Cardiac muscle cell (in vitro differentiated cells and primary cell): ENCODE results near the gene ZNF783. TPM values are rescaled to one million over a fixed set of nuclear protein-coding genes. Genes with fewer than 3 reads are reported as not detected.

Experiments
- DNase-seq, 2 donors: peaks; one replicate each; pipeline versions ENCODE4 v3.0.0 to v3.0.0-alpha.2; 2010 to 2017; ENCODE audit warnings: low read depth in 1 of 2, low spot score in 1 of 2
- H3K27ac ChIP-seq: fragments of 200-600 bp; sonication (generic); 2 replicates; pipeline ENCODE4 v1.5.1; 2016
- H3K27me3 ChIP-seq: fragments of 200-600 bp; sonication (generic); 2 replicates; pipeline ENCODE4 v1.6.0; 2016; ENCODE audit warnings: control low read depth
- H3K36me3 ChIP-seq: fragments of 200-600 bp; sonication (generic); 2 replicates; pipeline ENCODE4 v1.5.1; 2016; ENCODE audit warnings: control low read depth
- H3K4me1 ChIP-seq: fragments of 200-600 bp; sonication (generic); 2 replicates; pipeline ENCODE4 v1.8.1; 2017; ENCODE audit warnings: low read depth, mild to moderate bottlenecking, mixed run types
- H3K4me3 ChIP-seq: fragments of 200-600 bp; sonication (generic); 2 replicates; pipeline ENCODE4 v1.5.1; 2016; ENCODE audit warnings: mild to moderate bottlenecking
- H3K9me3 ChIP-seq: fragments of 200-600 bp; sonication (generic); 2 replicates; pipeline ENCODE4 v1.5.1; 2017; ENCODE audit warnings: low read depth, mild to moderate bottlenecking, control low read depth
- polyA plus RNA-seq: library from polyadenylated mRNA; unstranded; fragments of >200 nt; fragmentation: Nextera tagmentation; extraction: Ambion mirVana; gene quantifications from 2 replicates; pipeline ENCODE4 v1.2.1, GENCODE V29; 2016
- total RNA-seq: library from RNA; depleted of rRNA; stranded (reverse); fragments of >200 nt; gene quantifications from 2 replicates; pipeline ENCODE4 v1.2.3, GENCODE V29; 2016
- TF ChIP-seq, protein P1 (sequence below): IDR thresholded peaks from 2 replicates; pipeline ENCODE4 v1.5.1; 2012; ENCODE audit warnings: low read depth, mild to moderate bottlenecking, low read length

ZNF783 gene
- total and polyA plus RNA-seq, 2 experiments from 2014 or later: 12.8 to 26.4 TPM

DNA sequence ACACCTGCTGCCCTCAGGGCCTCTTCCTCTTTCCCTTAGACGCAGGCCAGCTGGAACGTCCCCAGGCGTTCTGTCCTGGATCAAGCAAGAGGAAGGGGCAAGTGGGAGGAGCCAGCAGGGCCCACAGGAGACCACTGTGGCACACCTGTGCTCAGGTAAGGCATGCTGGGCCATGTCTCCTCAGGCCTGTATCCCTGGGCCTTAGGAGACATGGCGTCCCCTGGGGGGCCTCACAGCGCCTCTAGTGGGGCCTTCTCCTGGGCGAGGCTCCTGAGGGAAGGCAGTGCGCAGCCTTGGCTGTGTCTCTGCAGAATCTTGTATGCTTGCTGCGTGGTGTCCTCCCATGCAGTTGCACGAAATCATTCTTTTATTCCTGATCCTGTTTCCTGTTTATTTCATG is 31.3 kb downstream of the ZNF783 start:
- no peak overlapping the region for H3K27ac ChIP-seq
- H3K9me3 ChIP-seq: no peaks in the 10 kb centered on the region
- H3K4me1 ChIP-seq: no peaks in the 10 kb centered on the region
- no peak for DNase-seq
- no peak overlapping the region for H3K4me3 ChIP-seq
- no peaks in the 10 kb centered on the region for H3K36me3 ChIP-seq
- TF ChIP-seq, protein P1, sequence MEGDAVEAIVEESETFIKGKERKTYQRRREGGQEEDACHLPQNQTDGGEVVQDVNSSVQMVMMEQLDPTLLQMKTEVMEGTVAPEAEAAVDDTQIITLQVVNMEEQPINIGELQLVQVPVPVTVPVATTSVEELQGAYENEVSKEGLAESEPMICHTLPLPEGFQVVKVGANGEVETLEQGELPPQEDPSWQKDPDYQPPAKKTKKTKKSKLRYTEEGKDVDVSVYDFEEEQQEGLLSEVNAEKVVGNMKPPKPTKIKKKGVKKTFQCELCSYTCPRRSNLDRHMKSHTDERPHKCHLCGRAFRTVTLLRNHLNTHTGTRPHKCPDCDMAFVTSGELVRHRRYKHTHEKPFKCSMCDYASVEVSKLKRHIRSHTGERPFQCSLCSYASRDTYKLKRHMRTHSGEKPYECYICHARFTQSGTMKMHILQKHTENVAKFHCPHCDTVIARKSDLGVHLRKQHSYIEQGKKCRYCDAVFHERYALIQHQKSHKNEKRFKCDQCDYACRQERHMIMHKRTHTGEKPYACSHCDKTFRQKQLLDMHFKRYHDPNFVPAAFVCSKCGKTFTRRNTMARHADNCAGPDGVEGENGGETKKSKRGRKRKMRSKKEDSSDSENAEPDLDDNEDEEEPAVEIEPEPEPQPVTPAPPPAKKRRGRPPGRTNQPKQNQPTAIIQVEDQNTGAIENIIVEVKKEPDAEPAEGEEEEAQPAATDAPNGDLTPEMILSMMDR: no peak
- no peaks in the 10 kb centered on the region for H3K27me3 ChIP-seq

DNA sequence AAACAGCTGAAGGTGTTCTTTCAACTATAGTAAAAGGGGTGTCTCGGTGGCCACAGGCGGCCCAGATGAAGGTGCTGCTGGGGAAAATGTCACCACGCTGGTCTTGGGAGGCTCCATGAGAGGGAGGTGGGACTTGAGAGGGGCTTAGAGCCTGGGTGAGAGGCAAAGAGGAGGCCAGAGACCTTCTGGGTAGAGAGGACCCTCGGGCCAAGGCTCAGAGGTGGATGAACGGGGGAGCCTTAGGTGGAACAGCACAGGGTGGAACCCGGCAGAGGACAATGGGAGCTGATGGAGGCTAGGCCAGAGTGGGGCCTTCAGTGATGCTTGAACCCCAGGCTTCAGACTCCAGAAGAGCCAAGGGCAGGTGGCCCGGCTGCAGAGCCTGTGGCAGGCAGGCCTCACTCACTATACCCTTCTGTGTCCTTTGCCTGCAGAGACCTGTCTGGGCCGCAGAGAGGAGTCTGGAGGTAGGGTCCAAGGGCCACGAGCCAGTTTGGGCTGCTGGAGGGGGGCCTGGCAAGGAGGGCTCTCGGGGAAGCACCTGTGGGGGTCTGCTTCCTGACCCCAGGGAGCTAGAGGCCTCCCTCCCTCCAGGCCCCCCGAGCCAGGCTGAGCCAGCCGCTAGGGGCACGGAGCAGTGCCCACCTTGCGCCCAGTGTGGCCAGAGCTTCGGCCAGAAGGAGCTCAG is 32.1 kb downstream of the ZNF783 start:
- no peaks in the 10 kb centered on the region for H3K4me1 ChIP-seq
- no peak overlapping the region for H3K4me3 ChIP-seq
- no peaks in the 10 kb centered on the region for H3K9me3 ChIP-seq
- no peak for DNase-seq
- no peaks in the 10 kb centered on the region for H3K36me3 ChIP-seq
- no peak overlapping the region for H3K27ac ChIP-seq
- TF ChIP-seq, protein P1: no peak
- H3K27me3 ChIP-seq: no peaks in the 10 kb centered on the region

DNA sequence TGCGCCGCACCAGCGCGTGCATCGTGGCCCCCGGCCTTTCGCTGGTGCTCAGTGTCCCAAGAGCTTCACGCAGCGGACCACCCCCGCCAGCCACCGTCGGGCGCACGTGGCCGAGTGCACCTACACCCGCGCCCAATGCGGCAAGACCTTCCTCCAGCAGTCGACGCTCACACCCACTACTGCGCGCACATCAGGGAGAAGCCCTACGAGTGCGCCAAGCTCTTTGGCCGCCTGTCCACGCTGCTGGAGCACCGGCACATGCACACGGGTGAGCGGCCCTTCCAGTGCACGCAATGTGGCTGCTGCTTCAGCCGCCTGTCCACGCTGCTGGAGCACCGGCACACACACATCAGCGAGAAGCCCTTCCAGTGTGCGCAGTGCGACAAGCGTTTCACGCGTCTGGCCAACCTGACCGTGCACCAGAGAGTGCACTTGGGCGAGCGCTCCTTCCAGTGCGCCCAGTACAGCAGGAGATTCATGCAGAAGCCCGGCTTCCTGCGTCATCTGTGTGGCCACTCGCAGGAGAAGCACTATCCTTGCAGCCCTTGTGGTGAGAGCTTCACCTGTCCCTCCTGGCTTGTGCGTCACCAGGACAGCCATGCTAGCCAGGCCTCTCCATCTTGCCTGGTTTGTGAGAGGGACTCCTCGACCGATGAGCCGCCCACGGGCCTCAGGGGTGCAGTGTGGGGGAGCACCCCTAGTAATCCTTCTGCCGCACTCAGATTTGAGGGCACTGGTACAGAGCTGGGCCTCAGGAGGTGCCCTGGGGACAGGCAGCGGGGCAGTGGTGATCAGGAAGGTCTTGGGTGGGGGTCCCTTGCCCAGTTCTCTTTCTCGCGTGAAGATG is 32.9 kb downstream of the ZNF783 start:
- Histone ChIP-seq H3K4me3 (no peak overlapping the region), H3K9me3 (no peaks in the 10 kb centered on the region), H3K4me1 (no peaks in the 10 kb centered on the region), H3K36me3 (no peaks in the 10 kb centered on the region), H3K27me3 (no peaks in the 10 kb centered on the region), H3K27ac (no peak overlapping the region)
- no peak for DNase-seq
- TF ChIP-seq, protein P1: no peak

DNA sequence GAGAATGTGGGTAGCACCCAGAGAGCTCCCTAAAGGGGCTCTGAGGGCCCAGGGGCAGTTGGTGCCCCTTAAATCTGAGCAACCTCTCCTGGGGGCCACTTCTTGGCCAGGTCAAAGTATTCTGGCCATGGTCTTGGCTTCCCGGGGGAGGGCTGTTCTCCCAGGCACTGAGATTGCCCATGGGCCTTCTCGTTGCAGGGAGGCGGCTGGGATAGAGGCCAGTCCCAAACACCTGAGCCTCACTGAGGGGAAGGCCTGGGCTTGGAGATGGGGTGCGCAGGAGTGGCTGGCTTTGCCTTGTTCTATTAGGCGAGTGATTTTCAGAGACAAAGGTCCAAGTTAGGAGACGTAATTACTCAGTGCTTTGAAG is 33.5 kb downstream of the ZNF783 start:
- H3K27ac ChIP-seq: no peak overlapping the region
- H3K4me1 ChIP-seq: no peaks in the 10 kb centered on the region
- DNase-seq: no peak
- no peaks in the 10 kb centered on the region for H3K36me3 ChIP-seq
- no peaks in the 10 kb centered on the region for H3K9me3 ChIP-seq
- no peaks in the 10 kb centered on the region for H3K27me3 ChIP-seq
- H3K4me3 ChIP-seq: no peak overlapping the region
- TF ChIP-seq, protein P1: no peak

DNA sequence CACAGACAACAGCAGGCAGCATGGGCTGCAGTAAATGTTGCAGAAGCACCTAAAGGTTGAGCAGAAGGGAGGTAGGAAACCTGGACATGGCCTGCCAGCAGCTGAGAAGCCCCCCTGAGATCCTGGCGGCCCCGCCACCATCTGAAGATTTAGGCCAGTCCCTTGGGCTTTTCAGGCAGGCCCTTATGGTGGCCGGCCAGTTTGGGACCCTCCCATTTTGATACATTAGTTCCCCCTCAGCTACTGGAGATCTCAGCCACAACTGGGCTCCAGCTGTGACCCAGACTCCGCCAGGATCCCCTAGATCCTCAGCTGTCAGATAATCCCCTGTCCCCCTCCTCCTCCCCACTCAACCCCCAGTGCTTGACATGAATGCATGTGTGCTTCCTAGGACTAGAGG is 34.4 kb downstream of the ZNF783 start:
- Histone ChIP-seq H3K36me3 (no peaks in the 10 kb centered on the region), H3K27me3 (no peaks in the 10 kb centered on the region), H3K4me1 (no peaks in the 10 kb centered on the region), H3K27ac (no peak overlapping the region), H3K4me3 (no peak overlapping the region), H3K9me3 (no peaks in the 10 kb centered on the region)
- DNase-seq: no peak
- TF ChIP-seq, protein P1: no peak
